ENCODE data around the gene OR10S1. TPM values are rescaled to one million over a fixed set of nuclear protein-coding genes. Genes with fewer than 3 reads are reported as not detected.
"Not testable (repeated sequence)": the region's sequence is repeated elsewhere in the genome, so short reads cannot be mapped to it uniquely, and the experiment has no call there.

Gene OR10S1
- total RNA-seq (not detected), total RNA-seq (0 reads per million in 29 experiments)
- not detected for total RNA-seq (2013)

- Histone ChIP-seq H3K27ac (ENCODE audit: low read length) (no peak within 1 kb of the TSS), H3K27me3 (replicated peaks in 1 of 2; ENCODE audit: control insufficient read depth in 2 of 2, extremely low read depth in 1 of 2, insufficient read depth in 2 of 2, low read length in 1 of 2) (peaks cover 0 to 7% of the 10 kb centered on the region in 2 experiments), H3K36me3 (ENCODE audit: control insufficient read depth in 2 of 2, extremely low read depth in 1 of 2, insufficient read depth in 1 of 2, low read length in 1 of 2) (no peaks in the 10 kb centered on the region), H3K9me3 (no peaks in the 10 kb centered on the region), H3K4me1 (ENCODE audit: control insufficient read depth in 1 of 2, extremely low read depth in 1 of 2, insufficient read depth in 2 of 2, low read length in 2 of 2) (no peaks in the 10 kb centered on the region), H3K4me3 (ENCODE audit: control insufficient read depth in 1 of 2, extremely low read depth in 1 of 2, low read length in 1 of 2) (no peak within 1 kb of the TSS)
- Mint-ChIP-seq H3K27ac (no peak within 1 kb of the TSS), H3K4me3 (no peak within 1 kb of the TSS), H3K36me3 (no peaks in the 10 kb centered on the region), H3K27me3 (peaks cover 2 to 5% of the 10 kb centered on the region in 2 donors), H3K9me3 (peaks cover 6 to 13% (median 7%) of the 10 kb centered on the region in 3 donors), H3K4me1 (no peaks in the 10 kb centered on the region)
- ChIA-PET CTCF (no interaction called here), POLR2A (no interaction called here)
- ATAC-seq (replicated peaks in 1 of 4) (no peak), DNase-seq (no peak)
Observed at GRCh38 chr11:123977731-123978347, at the start of gene OR10S1. Gene OR10S1, minus strand, starts transcription at chr11:123977781. Its CDS starts 117 bp downstream, at chr11:123977664.

GRCh38 chr11:124026498-124026897 lies 48.9 kb upstream of the OR10S1 start, which contains the start of gene OR10G8:
Gene OR10G8, plus strand, starts transcription at chr11:124026798. Its CDS starts 2,825 bp downstream, at chr11:124029623.
- ATAC-seq (replicated peaks in 1 of 4) (no peak), DNase-seq (no peak)
- Histone ChIP-seq H3K36me3 (ENCODE audit: control insufficient read depth in 2 of 2, extremely low read depth in 1 of 2, insufficient read depth in 1 of 2, low read length in 1 of 2) (no peaks in the 10 kb centered on the region), H3K9me3 (no peaks in the 10 kb centered on the region), H3K4me1 (ENCODE audit: control insufficient read depth in 1 of 2, extremely low read depth in 1 of 2, insufficient read depth in 2 of 2, low read length in 2 of 2) (no peaks in the 10 kb centered on the region), H3K27me3 (replicated peaks in 1 of 2; ENCODE audit: control insufficient read depth in 2 of 2, extremely low read depth in 1 of 2, insufficient read depth in 2 of 2, low read length in 1 of 2) (no peaks in the 10 kb centered on the region), H3K27ac (ENCODE audit: low read length) (no peak within 1 kb of the TSS), H3K4me3 (ENCODE audit: control insufficient read depth in 1 of 2, extremely low read depth in 1 of 2, low read length in 1 of 2) (no peak within 1 kb of the TSS)
- ChIA-PET POLR2A (no interaction called here), CTCF (no interaction called here)
- Mint-ChIP-seq H3K27me3 (peaks cover 0 to 2% of the 10 kb centered on the region in 2 donors), H3K27ac (no peak within 1 kb of the TSS), H3K36me3 (no peaks in the 10 kb centered on the region), H3K4me3 (no peak within 1 kb of the TSS), H3K9me3 (no peaks in the 10 kb centered on the region), H3K4me1 (no peaks in the 10 kb centered on the region)
- WGBS (ENCODE audit: insufficient coverage), result no CpG with 5 or more reads among the region's 2 CpGs

- H3K4me1 Mint-ChIP-seq; ATAC-seq (replicated peaks in 1 of 4); H3K4me3 Mint-ChIP-seq; H3K9me3 ChIP-seq; H3K9me3 Mint-ChIP-seq; DNase-seq; H3K27me3 Mint-ChIP-seq; POLR2A ChIA-PET; H3K4me3 ChIP-seq (ENCODE audit: control insufficient read depth in 1 of 2, extremely low read depth in 1 of 2, low read length in 1 of 2); H3K36me3 Mint-ChIP-seq; H3K27ac Mint-ChIP-seq; H3K27me3 ChIP-seq (replicated peaks in 1 of 2; ENCODE audit: control insufficient read depth in 2 of 2, extremely low read depth in 1 of 2, insufficient read depth in 2 of 2, low read length in 1 of 2); CTCF ChIA-PET; H3K4me1 ChIP-seq (ENCODE audit: control insufficient read depth in 1 of 2, extremely low read depth in 1 of 2, insufficient read depth in 2 of 2, low read length in 2 of 2); H3K27ac ChIP-seq (ENCODE audit: low read length); H3K36me3 ChIP-seq (ENCODE audit: control insufficient read depth in 2 of 2, extremely low read depth in 1 of 2, insufficient read depth in 1 of 2, low read length in 1 of 2): not testable (repeated sequence)
- WGBS (ENCODE audit: insufficient coverage), result 17% methylated on average over 1 of the region's 9 CpGs
Observed at GRCh38 chr11:124015837-124016236, 38.3 kb upstream of the OR10S1 start.

- no CpG with 5 or more reads among the region's 2 CpGs for WGBS (ENCODE audit: insufficient coverage)
- no peaks in the 10 kb centered on the region for H3K4me1 ChIP-seq (ENCODE audit: control insufficient read depth in 1 of 2, extremely low read depth in 1 of 2, insufficient read depth in 2 of 2, low read length in 2 of 2)
- H3K27me3 ChIP-seq (replicated peaks in 1 of 2; ENCODE audit: control insufficient read depth in 2 of 2, extremely low read depth in 1 of 2, insufficient read depth in 2 of 2, low read length in 1 of 2), result no peaks in the 10 kb centered on the region
- Mint-ChIP-seq H3K9me3 (no peaks in the 10 kb centered on the region), H3K27me3 (peaks cover 0 to 10% of the 10 kb centered on the region in 2 donors), H3K4me3 (no peak within 1 kb of the TSS), H3K4me1 (no peaks in the 10 kb centered on the region), H3K27ac (no peak within 1 kb of the TSS), H3K36me3 (no peaks in the 10 kb centered on the region)
- H3K4me3 ChIP-seq (ENCODE audit: control insufficient read depth in 1 of 2, extremely low read depth in 1 of 2, low read length in 1 of 2), result no peak within 1 kb of the TSS
- CTCF ChIA-PET, result no interaction called here
- H3K9me3 ChIP-seq, result no peaks in the 10 kb centered on the region
- no peak for DNase-seq
- POLR2A ChIA-PET, result interaction anchor here in 1 of 2 donors (0.5 kb wide), 1 partner anchor 1924 kb away, joined by 7 read pairs; no protein-coding TSS in a partner anchor
- H3K36me3 ChIP-seq (ENCODE audit: control insufficient read depth in 2 of 2, extremely low read depth in 1 of 2, insufficient read depth in 1 of 2, low read length in 1 of 2), result no peaks in the 10 kb centered on the region
- ATAC-seq (replicated peaks in 1 of 4), result no peak
- H3K27ac ChIP-seq (ENCODE audit: low read length), result no peak within 1 kb of the TSS
Observed at GRCh38 chr11:124012697-124013096, 35.1 kb upstream of the OR10S1 start, which contains the start of gene OR10G4. Gene OR10G4, plus strand, starts transcription at chr11:124012997. Its CDS starts 2,578 bp downstream, at chr11:124015575.

GRCh38 chr11:123995119-123995518 lies 17.5 kb upstream of the OR10S1 start, which contains the start of gene OR10G6:
Gene OR10G6, minus strand, starts transcription at chr11:123995161. Its CDS starts 0 bp downstream, at chr11:123995161.
- H3K4me3 ChIP-seq (ENCODE audit: control insufficient read depth in 1 of 2, extremely low read depth in 1 of 2, low read length in 1 of 2), result no peak within 1 kb of the TSS
- H3K27ac Mint-ChIP-seq, result no peak within 1 kb of the TSS
- H3K4me1 Mint-ChIP-seq, result no peaks in the 10 kb centered on the region
- no peaks in the 10 kb centered on the region for H3K36me3 ChIP-seq (ENCODE audit: control insufficient read depth in 2 of 2, extremely low read depth in 1 of 2, insufficient read depth in 1 of 2, low read length in 1 of 2)
- DNase-seq (no peak), ATAC-seq (replicated peaks in 1 of 4) (no peak)
- POLR2A ChIA-PET, result no interaction called here
- no peaks in the 10 kb centered on the region for H3K27me3 ChIP-seq (replicated peaks in 1 of 2; ENCODE audit: control insufficient read depth in 2 of 2, extremely low read depth in 1 of 2, insufficient read depth in 2 of 2, low read length in 1 of 2)
- no peak within 1 kb of the TSS for H3K27ac ChIP-seq (ENCODE audit: low read length)
- CTCF ChIA-PET, result no interaction called here
- no peaks in the 10 kb centered on the region for H3K4me1 ChIP-seq (ENCODE audit: control insufficient read depth in 1 of 2, extremely low read depth in 1 of 2, insufficient read depth in 2 of 2, low read length in 2 of 2)
- no CpG with 5 or more reads among the region's 1 CpG for WGBS (ENCODE audit: insufficient coverage)
- no peaks in the 10 kb centered on the region for H3K36me3 Mint-ChIP-seq
- no peaks in the 10 kb centered on the region for H3K9me3 Mint-ChIP-seq
- no peaks in the 10 kb centered on the region for H3K27me3 Mint-ChIP-seq
- H3K4me3 Mint-ChIP-seq, result no peak within 1 kb of the TSS
- H3K9me3 ChIP-seq, result no peaks in the 10 kb centered on the region

- H3K36me3 ChIP-seq (ENCODE audit: control insufficient read depth in 2 of 2, extremely low read depth in 1 of 2, insufficient read depth in 1 of 2, low read length in 1 of 2), result no peaks in the 10 kb centered on the region
- peaks cover 0 to 7% of the 10 kb centered on the region in 2 experiments for H3K27me3 ChIP-seq (replicated peaks in 1 of 2; ENCODE audit: control insufficient read depth in 2 of 2, extremely low read depth in 1 of 2, insufficient read depth in 2 of 2, low read length in 1 of 2)
- Mint-ChIP-seq H3K27me3 (peaks cover 2 to 11% of the 10 kb centered on the region in 2 donors), H3K4me3 (no peak overlapping the region), H3K27ac (no peak overlapping the region), H3K9me3 (peaks cover 9 to 24% (median 14%) of the 10 kb centered on the region in 3 donors), H3K4me1 (no peaks in the 10 kb centered on the region), H3K36me3 (no peaks in the 10 kb centered on the region)
- DNase-seq (no peak), ATAC-seq (replicated peaks in 1 of 4) (no peak)
- 90% methylated on average over 2 of the region's 5 CpGs for WGBS (ENCODE audit: insufficient coverage)
- no peaks in the 10 kb centered on the region for H3K4me1 ChIP-seq (ENCODE audit: control insufficient read depth in 1 of 2, extremely low read depth in 1 of 2, insufficient read depth in 2 of 2, low read length in 2 of 2)
- ChIA-PET POLR2A (no interaction called here), CTCF (no interaction called here)
- H3K27ac ChIP-seq (ENCODE audit: low read length), result no peak overlapping the region
- H3K9me3 ChIP-seq, result no peaks in the 10 kb centered on the region
- H3K4me3 ChIP-seq (ENCODE audit: control insufficient read depth in 1 of 2, extremely low read depth in 1 of 2, low read length in 1 of 2), result no peak overlapping the region
Observed at GRCh38 chr11:123979311-123979710, 1.7 kb upstream of the OR10S1 start.
